ENCODE results near the gene APOBEC3B. TPM values are rescaled to one million over a fixed set of nuclear protein-coding genes. Genes with fewer than 3 reads are reported as not detected.
"Not testable (repeated sequence)": the region's sequence is repeated elsewhere in the genome, so short reads cannot be mapped to it uniquely, and the experiment has no call there.

The APOBEC3B gene
- total RNA-seq, 1 experiment from 2014 or later = not detected

DNA sequence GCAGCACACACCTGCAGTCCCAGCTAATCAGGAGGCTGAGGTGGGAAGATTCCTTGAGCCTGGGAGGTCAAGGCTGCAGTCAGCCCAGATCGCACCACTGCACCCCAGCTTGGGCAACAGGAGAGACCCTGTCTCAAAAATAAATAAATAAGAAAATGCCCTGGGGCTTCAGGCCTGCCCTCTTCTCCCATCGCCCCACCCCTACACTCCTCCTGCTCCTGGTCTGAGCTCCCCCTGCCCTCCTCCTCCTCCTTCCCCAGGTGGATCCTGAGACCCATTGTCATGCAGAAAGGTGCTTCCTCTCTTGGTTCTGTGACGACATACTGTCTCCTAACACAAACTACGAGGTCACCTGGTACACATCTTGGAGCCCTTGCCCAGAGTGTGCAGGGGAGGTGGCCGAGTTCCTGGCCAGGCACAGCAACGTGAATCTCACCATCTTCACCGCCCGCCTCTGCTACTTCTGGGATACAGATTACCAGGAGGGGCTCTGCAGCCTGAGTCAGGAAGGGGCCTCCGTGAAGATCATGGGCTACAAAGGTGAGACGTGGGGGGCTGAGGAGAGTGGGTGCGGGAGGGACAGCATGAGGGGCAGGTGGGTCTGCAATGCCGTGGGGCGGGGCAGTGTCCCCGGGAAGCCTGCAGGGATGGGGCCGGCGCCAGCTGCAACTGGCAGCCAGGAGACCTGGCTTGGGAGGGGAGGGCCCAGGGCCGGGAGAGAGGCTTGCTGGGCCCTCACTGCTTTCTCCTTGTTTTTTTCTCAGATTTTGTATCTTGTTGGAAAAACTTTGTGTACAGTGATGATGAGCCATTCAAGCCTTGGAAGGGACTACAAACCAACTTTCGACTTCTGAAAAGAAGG lies 49.5 kb downstream of the APOBEC3B start:
- not testable (repeated sequence) for H3K9me2 ChIP-seq (replicated peaks; ENCODE audit: insufficient read depth, low read length); H3K4me2 ChIP-seq (ENCODE audit: low read depth, low read length, poor library complexity, severe bottlenecking); H3K79me2 ChIP-seq (ENCODE audit: low read length); DNase-seq; H2AFZ ChIP-seq (ENCODE audit: low read length); H3K36me3 ChIP-seq (ENCODE audit: insufficient read depth, low read length); H3K9ac ChIP-seq (ENCODE audit: low read length); H3K9me3 ChIP-seq (ENCODE audit: low read length); H3K27ac ChIP-seq (ENCODE audit: low read length); H3K27me3 ChIP-seq (ENCODE audit: low read length); H3K4me3 ChIP-seq (ENCODE audit: low read length); H4K20me1 ChIP-seq (ENCODE audit: insufficient read depth, low read depth, low read length); H3K4me1 ChIP-seq (ENCODE audit: low read length)

GRCh38 chr22:39037071-39037470 lies 54.9 kb downstream of the APOBEC3B start:
- not testable (repeated sequence) for H3K9ac ChIP-seq (ENCODE audit: low read length); H2AFZ ChIP-seq (ENCODE audit: low read length); H3K36me3 ChIP-seq (ENCODE audit: insufficient read depth, low read length); H3K4me3 ChIP-seq (ENCODE audit: low read length); H4K20me1 ChIP-seq (ENCODE audit: insufficient read depth, low read depth, low read length); DNase-seq; H3K27ac ChIP-seq (ENCODE audit: low read length); H3K27me3 ChIP-seq (ENCODE audit: low read length); H3K4me1 ChIP-seq (ENCODE audit: low read length); H3K4me2 ChIP-seq (ENCODE audit: low read depth, low read length, poor library complexity, severe bottlenecking); H3K9me3 ChIP-seq (ENCODE audit: low read length); H3K79me2 ChIP-seq (ENCODE audit: low read length); H3K9me2 ChIP-seq (replicated peaks; ENCODE audit: insufficient read depth, low read length)

GRCh38 chr22:39039306-39040126 lies 57.4 kb downstream of the APOBEC3B start:
- Histone ChIP-seq H3K27ac (ENCODE audit: low read length) (no peak overlapping the region), H4K20me1 (ENCODE audit: insufficient read depth, low read depth, low read length) (no peaks in the 10 kb centered on the region), H3K9me3 (ENCODE audit: low read length) (no peaks in the 10 kb centered on the region), H3K4me1 (ENCODE audit: low read length) (no peaks in the 10 kb centered on the region; the same call in 1 of the 2 replicates), H3K79me2 (ENCODE audit: low read length) (no peaks in the 10 kb centered on the region), H3K9me2 (replicated peaks; ENCODE audit: insufficient read depth, low read length) (no peaks in the 10 kb centered on the region), H3K4me3 (ENCODE audit: low read length) (no peak overlapping the region), H3K27me3 (ENCODE audit: low read length) (no peaks in the 10 kb centered on the region), H3K9ac (ENCODE audit: low read length) (no peak overlapping the region), H2AFZ (ENCODE audit: low read length) (no peak overlapping the region), H3K4me2 (ENCODE audit: low read depth, low read length, poor library complexity, severe bottlenecking) (no peak overlapping the region), H3K36me3 (ENCODE audit: insufficient read depth, low read length) (no peaks in the 10 kb centered on the region)
- no peak for DNase-seq

- not testable (repeated sequence) for H3K79me2 ChIP-seq (ENCODE audit: low read length); DNase-seq; H3K27ac ChIP-seq (ENCODE audit: low read length); H3K4me1 ChIP-seq (ENCODE audit: low read length); H2AFZ ChIP-seq (ENCODE audit: low read length); H3K9me2 ChIP-seq (replicated peaks; ENCODE audit: insufficient read depth, low read length); H3K4me2 ChIP-seq (ENCODE audit: low read depth, low read length, poor library complexity, severe bottlenecking); H3K4me3 ChIP-seq (ENCODE audit: low read length); H3K9me3 ChIP-seq (ENCODE audit: low read length); H3K9ac ChIP-seq (ENCODE audit: low read length); H3K27me3 ChIP-seq (ENCODE audit: low read length); H4K20me1 ChIP-seq (ENCODE audit: insufficient read depth, low read depth, low read length); H3K36me3 ChIP-seq (ENCODE audit: insufficient read depth, low read length)
Observed at GRCh38 chr22:39040155-39040537, 58.0 kb downstream of the APOBEC3B start.

DNA sequence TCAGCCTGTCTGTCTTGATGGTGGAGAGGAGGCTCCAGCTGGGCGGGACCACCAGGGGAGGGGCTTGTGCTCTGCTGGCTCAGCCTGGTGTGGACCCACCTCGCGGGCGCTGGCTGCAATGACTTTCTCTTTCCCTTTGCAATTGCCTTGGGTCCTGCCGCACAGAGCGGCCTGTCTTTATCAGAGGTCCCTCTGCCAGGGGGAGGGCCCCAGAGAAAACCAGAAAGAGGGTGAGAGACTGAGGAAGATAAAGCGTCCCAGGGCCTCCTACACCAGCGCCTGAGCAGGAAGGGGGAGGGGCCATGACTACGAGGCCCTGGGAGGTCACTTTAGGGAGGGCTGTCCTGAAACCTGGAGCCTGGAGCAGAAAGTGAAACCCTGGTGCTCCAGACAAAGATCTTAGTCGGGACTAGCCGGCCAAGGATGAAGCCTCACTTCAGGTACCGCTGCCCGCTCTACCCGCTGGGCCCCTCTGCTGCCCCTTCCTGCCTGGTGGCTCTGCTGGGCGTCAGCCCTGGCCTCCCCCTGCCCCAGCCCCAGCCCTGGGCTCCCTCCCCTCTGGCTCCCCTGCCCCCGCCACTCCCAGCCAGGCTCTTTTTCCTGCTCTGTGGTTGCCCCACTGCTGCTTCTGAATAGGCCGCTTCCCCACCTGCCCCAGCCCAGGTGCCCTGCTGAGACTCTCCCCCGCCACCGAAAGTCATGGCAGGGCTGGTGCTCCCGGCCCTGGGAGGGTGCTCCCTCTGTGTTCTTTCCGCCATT lies 58.6 kb downstream of the APOBEC3B start, which contains the start of gene APOBEC3F:
TSS of gene APOBEC3F (plus strand) at position 327 of the 759 bp plus-strand sequence. CDS start at position 424, 97 bp downstream.
- Histone ChIP-seq H3K4me2 (ENCODE audit: low read depth, low read length, poor library complexity, severe bottlenecking) (peak within 1 kb of the TSS; percentile 58), H3K4me3 (ENCODE audit: low read length) (peak within 1 kb of the TSS; percentile 55; the same call in 1 of the 2 replicates), H3K9ac (ENCODE audit: low read length) (peak within 1 kb of the TSS; percentile 52)
- H3K27ac ChIP-seq (ENCODE audit: low read length); H3K27me3 ChIP-seq (ENCODE audit: low read length); DNase-seq; H3K4me1 ChIP-seq (ENCODE audit: low read length); H3K9me3 ChIP-seq (ENCODE audit: low read length); H4K20me1 ChIP-seq (ENCODE audit: insufficient read depth, low read depth, low read length); H2AFZ ChIP-seq (ENCODE audit: low read length); H3K9me2 ChIP-seq (replicated peaks; ENCODE audit: insufficient read depth, low read length); H3K36me3 ChIP-seq (ENCODE audit: insufficient read depth, low read length); H3K79me2 ChIP-seq (ENCODE audit: low read length): not testable (repeated sequence)

DNA sequence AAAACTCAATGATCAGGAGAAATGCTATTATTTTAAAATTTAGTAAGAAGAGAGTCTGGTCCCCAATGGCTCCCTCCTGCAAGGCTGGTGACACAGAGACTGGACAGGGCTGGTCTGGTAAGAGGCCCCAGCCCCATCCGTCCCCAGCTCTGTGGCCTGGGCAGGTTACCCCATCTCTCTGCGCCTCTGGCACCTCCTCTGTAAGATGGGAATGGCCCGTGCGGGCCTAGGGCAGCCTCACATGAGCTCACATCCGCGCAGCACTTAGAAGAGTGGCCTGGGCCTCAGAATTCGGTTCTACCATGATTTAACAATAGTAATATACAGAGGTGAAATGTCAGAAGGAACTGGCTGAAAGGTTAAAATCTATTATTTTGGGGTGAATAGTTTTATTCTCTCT lies 59.8 kb downstream of the APOBEC3B start:
- no peak overlapping the region for H2AFZ ChIP-seq (ENCODE audit: low read length)
- H3K9ac ChIP-seq (ENCODE audit: low read length) = no peak overlapping the region
- no peak overlapping the region for H3K27ac ChIP-seq (ENCODE audit: low read length)
- no peaks in the 10 kb centered on the region for H4K20me1 ChIP-seq (ENCODE audit: insufficient read depth, low read depth, low read length)
- H3K9me2 ChIP-seq (replicated peaks; ENCODE audit: insufficient read depth, low read length) = no peaks in the 10 kb centered on the region
- no peak overlapping the region for H3K4me3 ChIP-seq (ENCODE audit: low read length)
- no peak for DNase-seq
- H3K27me3 ChIP-seq (ENCODE audit: low read length) = no peaks in the 10 kb centered on the region
- H3K36me3 ChIP-seq (ENCODE audit: insufficient read depth, low read length) = no peaks in the 10 kb centered on the region
- no peaks in the 10 kb centered on the region for H3K9me3 ChIP-seq (ENCODE audit: low read length)
- H3K79me2 ChIP-seq (ENCODE audit: low read length) = no peaks in the 10 kb centered on the region
- no peak overlapping the region for H3K4me2 ChIP-seq (ENCODE audit: low read depth, low read length, poor library complexity, severe bottlenecking)
- no peaks in the 10 kb centered on the region; the same call in 1 of the 2 replicates for H3K4me1 ChIP-seq (ENCODE audit: low read length)

Measured in Karpas-422 (cell line).